ENCODE data around the gene COL5A1. TPM values are rescaled to one million over a fixed set of nuclear protein-coding genes. Genes with fewer than 3 reads are reported as not detected.
A peak's percentile ranks its signal among the peaks of the same experiment; 100 is the strongest.

The COL5A1 gene
- total RNA-seq, 6 experiments from 2014 or later, result 196 to 308 (median 225) TPM

- Mint-ChIP-seq H3K4me3 (no peak overlapping the region), H3K36me3 (ENCODE audit: low read depth) (peaks cover 45% of the 10 kb centered on the region), H3K4me1 (ENCODE audit: low read depth) (peaks cover 92% of the 10 kb centered on the region), H3K27ac (no peak overlapping the region), H3K27me3 (ENCODE audit: insufficient read depth) (peaks cover 8% of the 10 kb centered on the region), H3K9me3 (no peaks in the 10 kb centered on the region)
- TF ChIP-seq CTCF (IDR thresholded peaks at IDR 0.05), result no peak
- DNase-seq, result no peak
Measured at GRCh38 chr9:134676886-134677285, 35.3 kb downstream of the COL5A1 start.

- peaks cover 8% of the 10 kb centered on the region for H3K27me3 Mint-ChIP-seq (ENCODE audit: insufficient read depth)
- no peak for TF ChIP-seq CTCF (IDR thresholded peaks at IDR 0.05)
- no peak for DNase-seq
- no peak overlapping the region for H3K27ac Mint-ChIP-seq
- peaks cover 37% of the 10 kb centered on the region for H3K36me3 Mint-ChIP-seq (ENCODE audit: low read depth)
- H3K4me1 Mint-ChIP-seq (ENCODE audit: low read depth), result peaks cover 92% of the 10 kb centered on the region
- H3K9me3 Mint-ChIP-seq, result no peaks in the 10 kb centered on the region
- H3K4me3 Mint-ChIP-seq, result no peak overlapping the region
Measured at GRCh38 chr9:134677743-134678142, 36.1 kb downstream of the COL5A1 start.

GRCh38 chr9:134678206-134678605, 36.6 kb downstream of the COL5A1 start:
- TF ChIP-seq CTCF (IDR thresholded peaks at IDR 0.05), result no peak
- Mint-ChIP-seq H3K27me3 (ENCODE audit: insufficient read depth) (peaks cover 8% of the 10 kb centered on the region), H3K4me1 (ENCODE audit: low read depth) (peaks cover 90% of the 10 kb centered on the region), H3K9me3 (no peaks in the 10 kb centered on the region), H3K36me3 (ENCODE audit: low read depth) (peaks cover 32% of the 10 kb centered on the region), H3K4me3 (peak overlapping the region; percentile 26; the same call in 1 of the 2 replicates), H3K27ac (no peak overlapping the region)
- no peak for DNase-seq

- H3K27ac Mint-ChIP-seq, result peak overlapping the region; percentile 31; the same call in 1 of the 2 replicates
- DNase-seq, result no peak
- H3K4me3 Mint-ChIP-seq, result peak overlapping the region; percentile 41; the same call in 1 of the 2 replicates
- H3K36me3 Mint-ChIP-seq (ENCODE audit: low read depth), result peaks cover 26% of the 10 kb centered on the region
- no peaks in the 10 kb centered on the region for H3K9me3 Mint-ChIP-seq
- H3K27me3 Mint-ChIP-seq (ENCODE audit: insufficient read depth), result peaks cover 8% of the 10 kb centered on the region
- peaks cover 90% of the 10 kb centered on the region for H3K4me1 Mint-ChIP-seq (ENCODE audit: low read depth)
- TF ChIP-seq CTCF (IDR thresholded peaks at IDR 0.05), result no peak
Measured at GRCh38 chr9:134678666-134679443, 37.3 kb downstream of the COL5A1 start.

GRCh38 chr9:134679616-134680392, 38.2 kb downstream of the COL5A1 start:
- Mint-ChIP-seq H3K4me3 (no peak overlapping the region), H3K27me3 (ENCODE audit: insufficient read depth) (peaks cover 8% of the 10 kb centered on the region), H3K36me3 (ENCODE audit: low read depth) (peaks cover 19% of the 10 kb centered on the region), H3K27ac (peak overlapping the region; percentile 77), H3K4me1 (ENCODE audit: low read depth) (peaks cover 83% of the 10 kb centered on the region), H3K9me3 (no peaks in the 10 kb centered on the region)
- TF ChIP-seq CTCF (IDR thresholded peaks at IDR 0.05), result no peak
- no peak for DNase-seq
